Stimulated activated CD8-positive, alpha-beta memory T cell treated with anti-CD3 and anti-CD28 coated beads, Interleukin-7, amount 100 ng/mL, for 48 hours (primary cell): ENCODE results near the gene PRKN.

Experiments
- DNase-seq, 2 donors: peaks; one replicate each; pipeline ENCODE4 v3.0.0-alpha.2; 2020; ENCODE audit warnings: low read depth in 1 of 2; ENCODE audit errors: extremely low read depth in 1 of 2

The PRKN gene

GRCh38 chr6:161444464-161444863, 1283.1 kb downstream of the PRKN start:
- DNase-seq: no peak

DNA sequence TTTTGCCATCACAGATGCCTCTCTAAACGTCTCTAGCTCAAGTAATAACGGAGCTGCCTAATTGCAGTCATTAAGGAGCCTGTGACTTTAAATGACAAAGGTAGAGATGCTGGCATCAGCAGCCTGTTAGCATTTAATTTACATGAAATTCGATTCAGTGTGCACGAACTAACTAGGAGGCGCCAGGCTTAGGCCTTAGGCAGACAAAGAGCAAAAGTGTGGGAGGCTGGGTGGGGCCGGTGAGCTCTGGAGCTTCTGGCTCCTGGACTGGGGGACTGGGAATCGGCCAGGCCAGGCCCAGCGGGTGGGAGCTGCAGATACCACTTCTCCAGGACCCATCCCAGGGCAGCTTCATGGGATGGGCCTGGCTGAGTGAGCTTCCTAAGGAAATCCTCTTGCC, 1283.7 kb downstream of the PRKN start:
- DNase-seq: no peak

DNA sequence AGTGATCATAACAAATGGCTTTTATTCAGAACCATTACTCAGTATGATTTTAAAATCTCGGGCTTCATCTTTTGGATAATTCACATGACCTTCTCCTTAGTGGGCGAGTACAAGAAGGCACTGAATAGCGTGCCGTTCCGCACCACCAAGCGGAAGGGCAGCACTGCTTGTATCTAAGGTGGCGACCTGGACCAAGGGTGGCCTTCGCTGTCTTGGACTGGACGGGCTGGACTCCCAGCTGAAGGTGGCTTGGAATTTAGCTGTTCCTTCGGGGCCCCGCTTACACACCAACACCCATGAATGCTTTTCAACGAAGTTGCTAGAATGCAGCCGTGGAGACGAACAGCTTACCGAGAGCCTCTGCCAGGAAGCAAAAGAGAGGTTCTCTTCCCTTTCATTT, 1285.1 kb downstream of the PRKN start:
- no peak for DNase-seq

- no peak for DNase-seq
These were observed 1287.3 kb downstream of the PRKN start for GRCh38 chr6:161440299-161440698.

DNA sequence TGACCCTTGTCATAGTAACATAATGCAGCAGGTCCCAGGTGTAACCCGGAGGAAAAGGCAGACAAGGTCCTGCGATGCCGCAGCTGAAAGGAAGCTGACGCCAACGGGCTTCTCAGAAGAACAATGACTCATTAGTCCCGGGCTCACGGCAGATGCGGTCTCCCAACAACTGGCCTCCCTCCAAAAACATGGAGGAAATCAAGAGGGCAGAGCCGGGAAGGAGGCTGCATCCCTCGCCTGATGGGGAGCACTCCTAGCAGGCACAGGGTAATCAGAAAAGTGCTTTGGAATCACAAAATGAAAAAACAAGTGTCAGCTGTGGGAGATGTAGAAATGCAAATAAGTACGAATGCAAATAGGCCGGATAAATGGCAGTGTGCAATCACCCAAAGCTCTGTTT, 1288.5 kb downstream of the PRKN start:
- no peak for DNase-seq

GRCh38 chr6:161438430-161439030, 1289.0 kb downstream of the PRKN start:
- DNase-seq: no peak

- no peak for DNase-seq
These were observed 1289.7 kb downstream of the PRKN start for GRCh38 chr6:161437851-161438250.

GRCh38 chr6:161436106-161436876, 1291.3 kb downstream of the PRKN start:
- DNase-seq: no peak

GRCh38 chr6:161435748-161436070, 1291.9 kb downstream of the PRKN start:
- DNase-seq: no peak

DNA sequence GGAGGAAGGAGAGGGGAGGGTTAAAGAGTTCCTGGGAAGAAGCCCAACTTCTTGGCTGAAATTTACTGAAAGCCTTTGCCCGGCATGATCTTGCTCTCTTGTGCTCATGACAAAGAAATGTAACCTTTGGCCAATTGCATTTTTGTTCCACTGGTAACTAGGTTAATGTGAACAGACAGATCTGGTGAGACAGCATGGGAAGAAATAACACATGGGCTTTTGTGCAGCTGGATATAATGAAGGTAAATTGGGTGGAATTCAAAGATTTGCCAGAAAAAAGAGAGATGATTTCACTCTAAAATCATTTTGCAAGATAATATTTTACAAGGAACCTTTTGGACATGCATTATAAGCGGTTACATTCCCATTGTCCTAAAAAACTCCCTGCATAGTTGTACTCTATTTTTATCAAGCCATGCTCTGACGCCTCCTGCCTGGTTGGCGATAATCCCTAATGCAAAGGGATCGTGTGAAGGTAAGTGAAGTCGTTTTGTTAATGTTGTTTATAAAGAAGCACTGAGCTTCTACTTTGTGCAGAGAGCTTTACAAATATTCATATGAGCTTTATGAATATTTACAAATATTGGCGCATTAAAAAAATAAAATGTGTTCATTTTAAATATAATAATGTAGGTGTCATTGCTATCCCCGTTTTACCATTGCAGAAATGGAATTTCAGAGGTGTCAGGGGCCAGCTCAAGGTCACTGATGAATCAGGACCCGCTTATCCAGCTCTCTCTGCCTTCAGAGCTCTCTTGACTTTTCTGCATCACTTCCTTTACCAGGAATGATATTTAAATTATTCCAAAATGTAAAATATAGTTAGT, 1292.4 kb downstream of the PRKN start:
- DNase-seq: no peak

- DNase-seq: no peak
These were observed 1293.2 kb downstream of the PRKN start for GRCh38 chr6:161434350-161434749.

- DNase-seq: no peak
These were observed 1295.0 kb downstream of the PRKN start for GRCh38 chr6:161432546-161432945.

- no peak for DNase-seq
These were observed 1297.6 kb downstream of the PRKN start for GRCh38 chr6:161429921-161430490.

DNA sequence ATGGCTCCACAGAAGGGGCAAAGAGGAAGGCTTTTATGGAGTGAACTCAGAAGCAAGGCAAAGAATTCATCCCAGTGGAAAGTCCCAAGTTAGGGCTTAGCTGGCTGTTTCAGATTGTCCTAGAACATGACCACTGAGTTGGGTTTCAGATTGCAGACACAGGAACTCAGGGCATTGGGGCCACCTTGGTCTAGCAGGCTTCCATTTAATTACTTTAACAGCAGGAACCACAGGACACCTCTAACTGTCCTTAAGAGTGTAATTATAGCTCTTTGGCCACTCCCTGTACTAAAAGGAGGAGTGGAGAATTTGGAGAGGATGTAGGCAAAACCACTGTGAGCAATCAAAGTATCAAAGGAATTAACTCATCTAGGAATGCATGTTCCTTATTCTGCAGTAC, 1303.1 kb downstream of the PRKN start:
- DNase-seq: no peak

DNA sequence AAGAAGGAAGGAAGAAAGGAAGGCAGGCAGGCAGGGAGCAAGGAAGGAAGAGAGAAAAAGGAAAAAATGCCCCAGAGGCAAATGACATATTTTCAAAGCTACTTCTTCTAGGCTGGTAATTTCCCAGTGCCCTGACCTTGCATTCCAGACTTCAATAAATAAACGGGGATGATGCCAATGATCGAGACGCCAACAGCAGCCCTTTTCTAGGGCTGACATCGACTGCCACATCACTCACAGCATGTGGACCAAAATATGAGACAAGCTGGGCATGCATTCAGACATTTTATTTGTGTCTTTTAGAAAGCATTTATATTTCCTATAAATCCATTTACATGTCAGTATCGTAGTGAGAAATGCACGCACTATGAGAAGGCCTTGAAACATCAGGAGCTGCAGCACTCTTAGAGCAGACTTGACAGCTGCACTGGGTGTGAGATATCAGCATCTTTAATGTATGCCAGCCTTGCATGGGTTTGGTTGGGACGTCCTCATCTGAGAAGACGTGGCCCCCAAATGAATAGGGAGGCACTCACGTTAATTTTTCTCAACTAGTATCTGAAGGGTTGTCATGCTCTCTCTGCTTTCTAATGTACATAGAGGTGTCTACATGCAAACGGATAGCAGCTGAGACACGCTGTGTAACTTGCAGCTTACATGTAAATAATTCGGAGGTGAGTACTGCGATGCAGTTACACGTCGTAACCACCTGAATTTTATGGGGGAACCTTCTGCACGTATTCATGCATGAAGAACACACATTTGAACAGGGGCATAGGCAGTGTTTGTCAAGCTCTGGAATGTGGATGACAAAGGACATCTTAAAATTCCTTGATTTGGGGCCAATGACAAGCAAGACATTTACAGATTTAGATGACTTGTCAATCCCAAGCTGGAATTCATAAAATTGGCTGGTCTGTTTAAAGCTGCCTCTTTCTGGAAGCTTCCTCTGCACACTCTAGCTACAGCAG, 1304.6 kb downstream of the PRKN start:
- no peak for DNase-seq

- DNase-seq: no peak
These were observed 1309.1 kb downstream of the PRKN start for GRCh38 chr6:161418463-161418945.

DNA sequence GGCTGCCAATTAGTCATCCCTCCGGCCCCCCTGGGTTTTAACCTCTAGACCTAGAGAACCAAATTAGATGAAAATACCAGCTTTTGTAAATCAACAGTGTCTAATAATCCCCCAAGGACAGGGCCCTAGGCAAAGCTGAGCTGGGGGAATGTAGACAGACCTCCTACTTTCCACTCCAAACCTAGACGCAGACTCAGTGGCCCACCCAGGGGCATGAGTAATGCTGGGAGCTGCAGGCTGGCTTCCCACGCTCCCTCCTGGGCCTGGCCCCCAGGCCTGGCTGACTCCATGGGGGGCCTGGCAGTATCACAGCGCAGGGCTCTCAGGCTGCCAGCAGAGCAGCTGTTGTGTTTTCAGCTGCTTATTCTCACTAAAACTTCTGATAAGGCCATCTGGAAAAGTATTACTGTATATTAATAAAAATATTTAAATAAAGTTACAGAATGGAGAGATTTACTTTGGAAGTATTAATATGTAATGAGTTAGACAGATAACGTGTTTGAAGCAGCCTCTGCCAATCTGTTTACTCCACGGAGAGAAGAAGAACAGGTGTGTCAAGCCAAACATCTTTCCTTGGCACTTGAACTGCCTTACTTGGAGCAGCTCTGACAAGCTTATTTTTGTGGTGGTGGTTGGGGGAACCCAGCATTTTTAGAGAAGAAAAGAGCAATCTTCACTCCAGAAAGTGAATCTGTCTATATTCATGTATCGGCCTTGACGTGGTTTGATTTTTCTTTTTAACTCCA, 1309.7 kb downstream of the PRKN start:
- DNase-seq: no peak

DNA sequence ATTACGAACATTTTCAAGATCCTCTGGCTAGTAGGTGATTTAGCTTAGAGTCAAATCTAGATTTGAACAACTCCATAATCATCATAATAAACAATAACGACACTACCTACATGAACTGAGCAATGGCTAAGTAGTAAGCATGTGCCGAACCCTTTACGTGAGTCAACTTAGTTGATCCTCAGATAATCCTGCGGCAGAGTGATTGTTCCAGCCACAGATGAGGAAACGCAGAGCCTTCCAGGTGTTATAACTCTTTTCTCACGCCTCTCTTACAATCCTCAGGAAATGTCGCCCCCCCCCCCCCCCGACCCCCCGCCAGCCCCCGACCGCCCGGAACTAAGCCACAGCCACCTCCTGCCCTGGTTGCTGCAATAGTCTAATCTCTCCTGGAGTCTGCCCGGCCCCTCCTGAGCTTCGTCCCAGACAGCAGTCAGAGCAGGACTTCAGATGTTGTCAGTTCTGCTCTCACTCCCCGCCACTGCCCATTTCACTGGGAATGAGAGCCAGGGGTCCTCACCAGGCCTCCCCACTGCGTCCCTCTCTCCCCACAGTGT, 1312.2 kb downstream of the PRKN start:
- DNase-seq: no peak

- no peak for DNase-seq
These were observed 1312.9 kb downstream of the PRKN start for GRCh38 chr6:161414707-161415106.
